Endothelial cell of umbilical vein (primary cell): ENCODE data around the gene CEP68. TPM values are rescaled to one million over a fixed set of nuclear protein-coding genes. Genes with fewer than 3 reads are reported as not detected.

ENCODE experiments used
- BruUV-seq: library from RNA; stranded (reverse); fragments of 400-500 nt; replicated peaks from 2 replicates; lab custom pipeline; 2021; lab: Mats Ljungman, UMichigan
- CTCF ChIA-PET: fragments of 300-600, 350-600 bp; sonication (Branson Sonifier 250); formaldehyde crosslinking; loops from one replicate; lab custom pipeline; 2021; ENCODE audit warnings: antibody characterized with exemption, inconsistent platforms; lab: Charles Lee
- POLR2A ChIA-PET: fragments of 300-600, 350-600 bp; sonication (Branson Sonifier 250); formaldehyde crosslinking; loops from one replicate; lab custom pipeline; 2021; ENCODE audit warnings: antibody characterized with exemption, inconsistent platforms; lab: Charles Lee
- DNase-seq: peaks from one replicate; pipeline ENCODE4 v3.0.0-alpha.2; 2011; ENCODE audit warnings: low read depth, low spot score
- FAIRE-seq: peaks from 2 replicates; lab custom pipeline; 2011; peaks lifted over from hg19 to GRCh38; lab: Jason Lieb, UNC
- H2AFZ ChIP-seq: 2 replicates; pipeline ENCODE4 v1.6.0; 2012; ENCODE audit warnings: low read depth, low read length, control low read depth, inconsistent platforms
- H3K27ac ChIP-seq: 2 replicates; pipeline ENCODE4 v1.5.1; 2011; ENCODE audit warnings: low read depth, mild to moderate bottlenecking, control low read depth, low read length, moderate library complexity; ENCODE audit not compliant: insufficient read depth
- H3K27me3 ChIP-seq, 2 experiments: 2 replicates each; pipeline versions ENCODE4 v1.6.0 to v1.6.1; 2011; ENCODE audit warnings: low read length in 2 of 2, mixed read lengths in 1 of 2; ENCODE audit not compliant: control insufficient read depth in 2 of 2, insufficient read depth in 2 of 2
- H3K36me3 ChIP-seq, 2 experiments: 2 replicates in 1 of 2; 3 replicates in 1 of 2; pipeline ENCODE4 v1.5.1; 2011; ENCODE audit warnings: low read length in 2 of 2, mild to moderate bottlenecking in 1 of 2, moderate library complexity in 1 of 2; ENCODE audit not compliant: control insufficient read depth in 2 of 2, insufficient read depth in 2 of 2; ENCODE audit errors: extremely low read depth in 1 of 2
- H3K4me1 ChIP-seq: 3 replicates; pipeline ENCODE4 v1.5.1; 2011; ENCODE audit warnings: mild to moderate bottlenecking, low read length; ENCODE audit not compliant: control insufficient read depth, insufficient read depth; ENCODE audit errors: extremely low read depth
- H3K4me2 ChIP-seq: 2 replicates; pipeline ENCODE4 v1.6.1; 2011; ENCODE audit warnings: low read length, control low read depth, mixed read lengths; ENCODE audit not compliant: insufficient read depth
- H3K4me3 ChIP-seq, 3 experiments: fragments of 200-600 bp in 1 of 3; sonication (generic), shearing (Covaris generic) in 1 of 3; replicated peaks in 1 of 3; 2 replicates each; pipeline ENCODE4 v1.5.1; 2011 to 2016; ENCODE audit warnings: control low read depth in 3 of 3, low read length in 3 of 3, mild to moderate bottlenecking in 2 of 3, inconsistent platforms in 1 of 3, low read depth in 1 of 3, moderate library complexity in 1 of 3; ENCODE audit not compliant: insufficient read depth in 1 of 3
- H3K79me2 ChIP-seq: 2 replicates; pipeline ENCODE4 v1.6.0; 2012; ENCODE audit warnings: low read length, inconsistent platforms; ENCODE audit not compliant: control insufficient read depth, insufficient read depth
- H3K9ac ChIP-seq: replicated peaks from 2 replicates; pipeline ENCODE3; 2011; ENCODE audit warnings: low read length, control low read depth; ENCODE audit not compliant: insufficient read depth; ENCODE audit errors: extremely low read depth
- H3K9me1 ChIP-seq: replicated peaks from 3 replicates; pipeline ENCODE4 v1.6.0; 2011; ENCODE audit warnings: mild to moderate bottlenecking, low read length; ENCODE audit not compliant: control insufficient read depth, insufficient read depth; ENCODE audit errors: extremely low read depth
- H3K9me3 ChIP-seq: replicated peaks from 2 replicates; pipeline ENCODE4 v1.5.1; 2012; ENCODE audit warnings: low read length, inconsistent platforms; ENCODE audit not compliant: control insufficient read depth, insufficient read depth
- H4K20me1 ChIP-seq: replicated peaks from 2 replicates; pipeline ENCODE3; 2011; ENCODE audit warnings: mild to moderate bottlenecking, low read length; ENCODE audit not compliant: control insufficient read depth, insufficient read depth; ENCODE audit errors: extremely low read depth
- EZH2 ChIP-seq: IDR thresholded peaks from 2 replicates; pipeline ENCODE4 v1.6.1; 2012; ENCODE audit warnings: borderline replicate concordance, low read depth, mild to moderate bottlenecking, moderate library complexity, low read length, inconsistent platforms; ENCODE audit not compliant: severe bottlenecking
- FOS ChIP-seq: IDR thresholded peaks from 2 replicates; pipeline ENCODE4 v1.6.1; 2011; ENCODE audit warnings: mild to moderate bottlenecking, low read length, moderate library complexity, borderline replicate concordance; ENCODE audit not compliant: insufficient read depth
- GATA2 ChIP-seq: IDR thresholded peaks from 2 replicates; pipeline ENCODE4 v1.7.0; 2011; ENCODE audit warnings: low read depth, mild to moderate bottlenecking, moderate library complexity, mixed read lengths, low read length; ENCODE audit not compliant: insufficient read length, insufficient read depth
- JUN ChIP-seq: IDR thresholded peaks from 2 replicates; pipeline ENCODE4 v1.6.1; 2011; ENCODE audit warnings: borderline replicate concordance, low read depth; ENCODE audit not compliant: insufficient read length, insufficient read depth
- MYC ChIP-seq: IDR thresholded peaks from one replicate; pipeline ENCODE4 v1.6.1; 2011; ENCODE audit warnings: mild to moderate bottlenecking, low read depth, low read length
- POLR2A ChIP-seq: IDR thresholded peaks from 2 replicates; pipeline ENCODE4 v1.6.1; 2012; ENCODE audit warnings: low read depth, mild to moderate bottlenecking, control low read depth, low read length
- POLR2AphosphoS5 ChIP-seq: IDR thresholded peaks from 2 replicates; pipeline ENCODE4 v1.6.1; 2012; ENCODE audit warnings: low read depth, mild to moderate bottlenecking, control low read depth, low read length, moderate library complexity; ENCODE audit not compliant: insufficient read depth
- dilution Hi-C: fragments of 300-500 bp; cut with MboI; formaldehyde crosslinking; loops from one replicate; pipeline ENCODE4 v1.15.0; 2019; ENCODE audit warnings: low sequenced_read_pairs; ENCODE audit not compliant: extremely low pct_ligation_motif_present
- intact Hi-C: fragments of 100-400 bp; cut with micrococcal nuclease; formaldehyde crosslinking; loops from one replicate; pipeline ENCODE4 v1.10.0; 2022
- polyA plus RNA-seq, 4 experiments: library from polyadenylated mRNA; depleted of rRNA in 3 of 4; stranded (reverse) in 3 of 4; unstranded in 1 of 4; fragments of >200 nt; gene quantifications; 2 replicates each; pipeline versions ENCODE4 v1.2.1 to v1.2.3, GENCODE V29; 2011 to 2012; ENCODE audit warnings: missing spikeins in 1 of 4
- total RNA-seq: library from RNA; stranded (reverse); gene quantifications from 2 replicates; pipeline ENCODE4 v1.2.3, GENCODE V29; 2021
- TF ChIP-seq, protein P1 (sequence below): IDR thresholded peaks from 2 replicates; pipeline ENCODE4 v1.6.1; 2011; ENCODE audit not compliant: insufficient read depth, insufficient read length
- TF ChIP-seq, protein P2 (sequence below), 2 donors: IDR thresholded peaks; 1 replicate in 1 of 2; 2 replicates in 1 of 2; pipeline ENCODE4 v1.5.1; 2011; ENCODE audit warnings: low read length in 2 of 2, mild to moderate bottlenecking in 2 of 2, moderate library complexity in 2 of 2, control low read depth in 1 of 2, inconsistent platforms in 1 of 2, low read depth in 1 of 2; ENCODE audit not compliant: insufficient read depth in 1 of 2; ENCODE audit errors: extremely low read depth in 1 of 2

Gene CEP68
- total and polyA plus RNA-seq, 2 donors (not counting 3 experiments of a cell fraction or from before 2014, with no cell fraction given), result 21.4 to 22.0 TPM

DNA sequence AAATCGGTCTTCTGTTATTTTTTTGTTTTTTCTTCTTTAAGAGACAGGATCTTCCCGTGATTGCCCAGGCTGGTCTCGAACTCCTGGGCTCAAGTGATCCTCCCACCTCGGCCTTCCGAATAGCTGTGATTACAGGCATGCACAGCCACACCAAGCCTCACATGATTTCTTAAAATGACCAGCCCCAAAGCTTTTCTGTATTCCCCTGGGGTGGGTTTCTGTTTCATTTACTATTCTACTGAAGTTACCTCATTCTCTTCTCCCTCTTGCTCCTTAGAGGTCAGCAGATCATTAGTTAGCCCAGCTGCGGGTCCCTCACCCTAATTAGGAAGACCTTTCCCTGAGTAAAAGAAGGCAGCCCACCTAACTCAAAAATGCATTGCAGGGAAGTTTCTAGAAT is 39.4 kb upstream of the CEP68 start:
- FAIRE-seq (no peak), DNase-seq (no peak)
- no peak overlapping the region for H3K4me2 ChIP-seq
- no peaks in the 10 kb centered on the region for H3K9me1 ChIP-seq
- TF ChIP-seq POLR2AphosphoS5, result no peak
- no peak for TF ChIP-seq MYC
- TF ChIP-seq JUN, result no peak
- TF ChIP-seq, protein P1, sequence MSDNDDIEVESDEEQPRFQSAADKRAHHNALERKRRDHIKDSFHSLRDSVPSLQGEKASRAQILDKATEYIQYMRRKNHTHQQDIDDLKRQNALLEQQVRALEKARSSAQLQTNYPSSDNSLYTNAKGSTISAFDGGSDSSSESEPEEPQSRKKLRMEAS, result no peak
- H3K27ac ChIP-seq, result no peak overlapping the region
- H3K9me3 ChIP-seq, result no peaks in the 10 kb centered on the region
- CTCF ChIA-PET, result interaction anchor here (1.6 kb wide), 1 partner anchor 152 kb away, joined by 3 read pairs; no protein-coding TSS in a partner anchor
- H3K27me3 ChIP-seq, result no peaks in the 10 kb centered on the region
- BruUV-seq, result no TSS peak
- H2AFZ ChIP-seq, result no peak overlapping the region
- intact Hi-C loops, result no loop called here
- POLR2A ChIA-PET, result no interaction called here
- no peaks in the 10 kb centered on the region for H4K20me1 ChIP-seq
- H3K9ac ChIP-seq, result no peak overlapping the region
- H3K79me2 ChIP-seq, result no peaks in the 10 kb centered on the region
- no peak overlapping the region for H3K4me3 ChIP-seq
- peaks cover 0 to 3% of the 10 kb centered on the region in 2 experiments for H3K36me3 ChIP-seq
- dilution Hi-C loops, result no loop called here
- H3K4me1 ChIP-seq, result no peaks in the 10 kb centered on the region

DNA sequence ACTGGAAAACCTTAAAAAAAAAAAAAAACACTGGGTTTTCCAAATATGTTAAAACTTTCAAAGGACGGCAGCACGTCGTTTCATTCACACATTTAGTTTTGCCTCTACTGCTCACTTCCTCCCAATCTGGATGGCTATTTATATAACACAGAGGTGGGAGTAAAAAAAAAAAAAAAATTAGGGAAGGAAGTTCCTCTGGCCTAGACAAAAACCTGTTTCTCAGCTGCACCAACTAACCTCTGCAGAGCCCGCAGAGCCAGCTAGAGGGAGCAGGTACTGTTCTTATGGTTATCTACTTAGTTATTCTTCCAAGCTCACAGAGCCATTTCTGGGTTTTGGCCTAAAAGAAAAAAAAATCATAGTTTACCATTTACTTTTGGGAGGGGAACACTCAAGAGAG is 38.9 kb upstream of the CEP68 start:
- H3K27ac ChIP-seq, result no peak overlapping the region
- no peaks in the 10 kb centered on the region for H3K9me3 ChIP-seq
- DNase-seq, result no peak
- intact Hi-C loops (no loop called here), dilution Hi-C loops (no loop called here)
- H3K36me3 ChIP-seq, result peaks cover 0 to 3% of the 10 kb centered on the region in 2 experiments
- no peaks in the 10 kb centered on the region for H3K4me1 ChIP-seq
- BruUV-seq, result no TSS peak
- no peak for FAIRE-seq
- no peaks in the 10 kb centered on the region for H3K9me1 ChIP-seq
- no peak overlapping the region for H3K9ac ChIP-seq
- H2AFZ ChIP-seq, result no peak overlapping the region
- TF ChIP-seq FOS, result no peak
- TF ChIP-seq, protein P2, sequence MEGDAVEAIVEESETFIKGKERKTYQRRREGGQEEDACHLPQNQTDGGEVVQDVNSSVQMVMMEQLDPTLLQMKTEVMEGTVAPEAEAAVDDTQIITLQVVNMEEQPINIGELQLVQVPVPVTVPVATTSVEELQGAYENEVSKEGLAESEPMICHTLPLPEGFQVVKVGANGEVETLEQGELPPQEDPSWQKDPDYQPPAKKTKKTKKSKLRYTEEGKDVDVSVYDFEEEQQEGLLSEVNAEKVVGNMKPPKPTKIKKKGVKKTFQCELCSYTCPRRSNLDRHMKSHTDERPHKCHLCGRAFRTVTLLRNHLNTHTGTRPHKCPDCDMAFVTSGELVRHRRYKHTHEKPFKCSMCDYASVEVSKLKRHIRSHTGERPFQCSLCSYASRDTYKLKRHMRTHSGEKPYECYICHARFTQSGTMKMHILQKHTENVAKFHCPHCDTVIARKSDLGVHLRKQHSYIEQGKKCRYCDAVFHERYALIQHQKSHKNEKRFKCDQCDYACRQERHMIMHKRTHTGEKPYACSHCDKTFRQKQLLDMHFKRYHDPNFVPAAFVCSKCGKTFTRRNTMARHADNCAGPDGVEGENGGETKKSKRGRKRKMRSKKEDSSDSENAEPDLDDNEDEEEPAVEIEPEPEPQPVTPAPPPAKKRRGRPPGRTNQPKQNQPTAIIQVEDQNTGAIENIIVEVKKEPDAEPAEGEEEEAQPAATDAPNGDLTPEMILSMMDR (IDR thresholded peaks at IDR 0.05; ENCODE audit: extremely low read depth in 1 of 2, insufficient read depth in 1 of 2, low read depth in 1 of 2, low read length in 2 of 2), result no peak
- TF ChIP-seq JUN, result no peak
- TF ChIP-seq EZH2, result no peak
- TF ChIP-seq GATA2, result no peak
- no peak for TF ChIP-seq MYC
- no peak for TF ChIP-seq POLR2A
- no peak for TF ChIP-seq POLR2AphosphoS5
- TF ChIP-seq, protein P1, result no peak
- ChIA-PET CTCF (interaction anchor here (1.6 kb wide), 1 partner anchor 152 kb away, joined by 3 read pairs; no protein-coding TSS in a partner anchor), POLR2A (no interaction called here)
- no peaks in the 10 kb centered on the region for H4K20me1 ChIP-seq
- no peaks in the 10 kb centered on the region for H3K79me2 ChIP-seq
- no peaks in the 10 kb centered on the region for H3K27me3 ChIP-seq
- H3K4me3 ChIP-seq, result no peak overlapping the region
- no peak overlapping the region for H3K4me2 ChIP-seq
